Duodenal mucosa (tissue), 2 donors: ENCODE results near the gene DPYSL4.

Source experiments
- H3K27ac ChIP-seq: one replicate; pipeline ENCODE4 v1.7.0; 2013; ENCODE audit warnings: low read depth, low read length
- H3K27me3 ChIP-seq, 2 donors: one replicate each; pipeline ENCODE4 v1.7.0; 2013; ENCODE audit warnings: low read length in 2 of 2, control low read depth in 1 of 2; ENCODE audit not compliant: insufficient read depth in 2 of 2, control insufficient read depth in 1 of 2
- H3K36me3 ChIP-seq, 2 donors: one replicate each; pipeline ENCODE4 v1.7.0; 2013; ENCODE audit warnings: low read length in 2 of 2, control low read depth in 1 of 2; ENCODE audit not compliant: insufficient read depth in 2 of 2, control insufficient read depth in 1 of 2
- H3K4me1 ChIP-seq, 2 donors: one replicate each; pipeline ENCODE4 v1.7.0; 2013; ENCODE audit warnings: low read length in 2 of 2, control low read depth in 1 of 2; ENCODE audit not compliant: insufficient read depth in 2 of 2, control insufficient read depth in 1 of 2
- H3K4me3 ChIP-seq, 2 donors: one replicate each; pipeline ENCODE4 v1.7.0; 2013; ENCODE audit warnings: low read length in 2 of 2, low read depth in 1 of 2
- H3K9ac ChIP-seq, 2 donors: one replicate each; pipeline ENCODE4 v1.7.0; 2013; ENCODE audit warnings: low read length in 2 of 2, low read depth in 1 of 2
- H3K9me3 ChIP-seq, 2 donors: one replicate each; pipeline ENCODE4 v1.7.0; 2013; ENCODE audit warnings: low read length in 2 of 2, control low read depth in 1 of 2; ENCODE audit not compliant: control insufficient read depth in 1 of 2

DPYSL4 gene

DNA sequence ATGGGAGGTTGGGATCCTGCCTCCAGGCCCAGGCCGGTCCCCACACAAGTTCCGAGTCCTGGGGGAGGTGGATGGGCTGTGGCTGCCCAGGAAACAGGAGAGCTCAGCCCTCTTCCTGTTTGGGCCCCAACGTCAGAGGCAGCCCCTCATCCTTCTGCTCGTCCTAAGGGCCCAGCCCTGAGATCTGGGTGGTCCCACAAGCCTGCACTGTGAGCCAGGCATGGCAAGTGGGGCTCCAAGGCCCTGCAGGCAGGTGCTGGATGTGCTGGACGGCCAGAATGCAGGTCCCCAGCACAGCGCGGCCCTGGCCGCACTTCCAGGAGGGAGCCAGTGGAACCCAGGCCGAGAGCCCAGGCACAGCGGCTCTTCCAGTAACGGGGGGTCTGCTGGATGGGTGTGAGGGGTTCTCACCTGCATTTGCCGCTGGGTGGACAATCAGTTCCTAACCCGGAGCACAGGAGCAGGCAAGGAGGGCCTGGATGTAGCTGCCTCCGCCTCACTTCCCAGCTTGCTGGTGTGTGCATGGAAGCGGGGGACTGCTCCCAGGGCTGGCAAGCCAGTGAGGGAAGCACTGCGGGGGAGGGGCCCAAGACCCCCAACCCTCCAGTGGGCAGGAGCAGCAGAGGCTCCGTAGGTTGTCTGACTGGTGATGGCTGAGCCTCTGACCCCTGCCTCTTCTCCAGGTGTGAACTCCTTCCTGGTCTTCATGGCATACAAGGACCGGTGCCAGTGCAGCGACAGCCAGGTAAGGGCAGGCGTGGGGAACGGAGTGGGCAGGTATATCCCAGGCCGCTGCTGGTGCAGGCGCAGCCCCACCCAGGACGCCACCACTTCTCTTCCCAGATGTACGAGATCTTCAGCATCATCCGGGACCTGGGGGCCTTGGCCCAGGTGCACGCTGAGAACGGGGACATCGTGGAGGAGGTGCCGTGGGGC lies 9.7 kb downstream of the DPYSL4 start:
- H3K9ac ChIP-seq = no peak overlapping the region
- H3K27me3 ChIP-seq = no peaks in the 10 kb centered on the region
- H3K9me3 ChIP-seq = no peaks in the 10 kb centered on the region
- no peaks in the 10 kb centered on the region for H3K4me1 ChIP-seq
- no peak overlapping the region for H3K27ac ChIP-seq
- H3K4me3 ChIP-seq = no peak overlapping the region
- H3K36me3 ChIP-seq = no peaks in the 10 kb centered on the region

DNA sequence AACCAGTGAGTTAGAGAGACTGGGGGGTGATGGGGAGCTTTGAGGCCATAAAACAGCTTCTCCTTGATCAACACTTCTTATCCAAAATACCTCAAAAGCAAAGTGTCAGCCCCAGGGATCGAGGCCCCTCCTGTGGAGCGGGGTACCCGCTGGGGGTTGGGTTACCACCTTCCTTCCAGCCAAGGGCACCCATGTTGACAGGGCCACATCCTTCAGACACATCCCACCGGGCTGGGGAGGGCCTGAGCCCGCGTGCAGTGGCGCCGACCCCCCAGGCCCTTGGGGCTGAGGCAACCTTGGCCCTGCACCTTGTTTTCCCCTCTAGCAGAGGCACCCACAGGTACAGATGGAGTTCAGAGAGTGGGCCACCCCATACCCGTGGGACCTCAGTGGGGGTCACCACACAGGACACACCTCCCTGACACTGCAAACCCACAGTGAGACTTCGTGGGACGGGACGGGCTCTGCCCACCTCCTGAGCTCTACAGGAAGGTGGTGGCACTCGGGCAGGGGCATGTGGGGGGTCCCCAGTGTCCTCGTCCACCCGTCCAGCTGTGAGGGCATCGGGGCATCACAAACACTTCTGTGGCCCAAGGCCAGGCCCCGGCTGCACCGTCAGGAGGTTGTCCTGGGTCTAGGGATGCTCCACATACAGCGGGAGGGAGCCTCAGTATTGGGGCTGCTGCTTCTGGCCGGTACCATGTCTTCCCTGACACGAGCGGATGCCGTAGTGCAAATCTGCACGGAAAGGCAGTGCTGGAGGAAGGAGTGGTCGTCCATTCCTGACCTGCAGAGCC lies 10.7 kb downstream of the DPYSL4 start:
- no peaks in the 10 kb centered on the region for H3K36me3 ChIP-seq
- H3K27ac ChIP-seq = no peak overlapping the region
- H3K27me3 ChIP-seq = no peaks in the 10 kb centered on the region
- H3K9ac ChIP-seq = no peak overlapping the region
- H3K9me3 ChIP-seq = no peaks in the 10 kb centered on the region
- no peak overlapping the region for H3K4me3 ChIP-seq
- no peaks in the 10 kb centered on the region for H3K4me1 ChIP-seq

DNA sequence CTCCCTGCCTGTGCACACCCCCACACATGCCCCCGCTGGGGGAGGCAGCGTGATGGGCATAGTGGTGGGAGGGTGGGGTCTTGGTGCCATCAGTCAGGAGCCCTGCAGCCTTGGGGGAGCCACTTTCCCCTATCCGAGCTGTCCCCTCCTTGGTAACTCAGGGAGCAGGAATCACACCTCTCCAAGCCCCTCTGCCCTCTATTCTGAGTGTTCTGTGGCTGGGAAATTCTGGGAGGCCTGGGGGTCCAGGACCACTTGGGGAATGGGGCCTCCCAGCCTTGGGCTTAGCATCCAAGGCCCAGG lies 11.3 kb downstream of the DPYSL4 start:
- no peak overlapping the region for H3K27ac ChIP-seq
- no peaks in the 10 kb centered on the region for H3K27me3 ChIP-seq
- no peaks in the 10 kb centered on the region for H3K36me3 ChIP-seq

DNA sequence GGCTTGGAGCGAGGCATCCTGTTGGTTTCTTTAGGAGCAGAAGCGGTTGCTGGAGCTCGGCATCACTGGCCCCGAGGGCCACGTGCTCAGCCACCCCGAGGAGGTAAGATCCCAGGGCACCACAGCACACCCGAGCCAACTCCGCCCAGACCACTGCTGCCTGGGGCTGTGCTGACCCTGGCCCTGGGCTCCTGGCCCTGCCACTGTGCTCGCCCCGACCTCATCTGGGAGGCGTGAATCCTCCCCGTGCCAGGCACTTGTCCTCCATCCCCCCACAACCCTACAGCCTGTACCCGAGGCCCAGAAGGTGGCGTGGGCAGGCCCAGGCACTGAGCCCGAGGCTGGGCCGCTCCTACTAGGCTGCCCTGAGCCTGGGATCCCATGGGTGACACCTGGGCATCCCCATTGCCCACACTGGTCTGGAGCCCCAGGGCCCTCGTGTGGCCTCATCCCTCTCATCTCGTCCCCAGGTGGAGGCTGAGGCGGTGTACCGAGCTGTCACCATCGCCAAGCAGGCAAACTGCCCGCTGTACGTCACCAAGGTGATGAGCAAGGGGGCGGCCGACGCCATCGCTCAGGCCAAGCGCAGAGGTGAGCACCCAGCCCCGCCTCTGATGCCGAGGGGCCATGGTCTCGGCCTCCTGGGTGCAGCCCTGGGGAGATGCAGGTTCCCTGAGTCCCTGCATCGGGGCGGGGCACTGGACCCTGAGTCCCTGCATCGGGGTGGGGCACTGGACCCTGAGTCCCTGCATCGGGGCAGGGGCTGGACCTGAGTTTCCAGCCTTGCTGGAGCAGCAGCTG lies 11.8 kb downstream of the DPYSL4 start:
- Histone ChIP-seq H3K4me1 (no peaks in the 10 kb centered on the region), H3K4me3 (no peak overlapping the region), H3K36me3 (no peaks in the 10 kb centered on the region), H3K9ac (no peak overlapping the region), H3K27ac (no peak overlapping the region), H3K9me3 (no peaks in the 10 kb centered on the region), H3K27me3 (no peaks in the 10 kb centered on the region)

More for the DNA sequence above, 11.3 kb downstream of the DPYSL4 start:
- Histone ChIP-seq H3K9me3 (no peaks in the 10 kb centered on the region), H3K9ac (no peak overlapping the region), H3K4me3 (no peak overlapping the region), H3K4me1 (no peaks in the 10 kb centered on the region)

DNA sequence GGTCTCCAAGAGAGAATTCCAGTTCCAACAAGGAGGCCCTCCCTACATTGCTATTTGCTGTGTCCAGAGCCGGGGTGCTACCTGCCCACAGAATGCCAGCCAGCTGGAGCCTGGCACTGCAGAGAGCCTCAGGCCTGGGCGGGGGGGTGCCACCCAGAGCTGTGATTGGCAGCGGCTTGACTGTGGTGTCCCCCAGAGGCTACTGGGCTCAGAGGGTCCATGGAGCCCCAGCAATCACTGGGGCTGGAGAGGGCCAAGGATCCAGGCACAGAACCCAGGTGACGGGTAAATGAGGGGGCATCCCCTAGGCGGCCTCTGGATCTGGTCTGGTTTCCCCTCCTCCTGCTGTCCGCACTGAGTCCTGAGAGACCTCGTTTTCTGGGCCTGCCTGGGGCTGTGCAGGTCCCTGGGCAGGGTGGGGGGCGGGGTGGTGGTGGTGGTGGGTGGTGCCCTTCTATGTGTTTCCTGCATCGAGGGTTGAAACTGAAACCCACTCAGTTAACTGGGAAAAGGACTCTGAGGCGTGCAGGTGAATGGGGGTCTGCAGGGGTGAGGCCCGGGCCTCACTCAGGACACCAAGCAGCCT lies 12.6 kb downstream of the DPYSL4 start:
- no peak overlapping the region for H3K4me3 ChIP-seq
- H3K27me3 ChIP-seq = no peaks in the 10 kb centered on the region
- H3K9me3 ChIP-seq = no peaks in the 10 kb centered on the region
- no peaks in the 10 kb centered on the region for H3K36me3 ChIP-seq
- no peak overlapping the region for H3K9ac ChIP-seq
- H3K4me1 ChIP-seq = no peaks in the 10 kb centered on the region
- no peak overlapping the region for H3K27ac ChIP-seq

DNA sequence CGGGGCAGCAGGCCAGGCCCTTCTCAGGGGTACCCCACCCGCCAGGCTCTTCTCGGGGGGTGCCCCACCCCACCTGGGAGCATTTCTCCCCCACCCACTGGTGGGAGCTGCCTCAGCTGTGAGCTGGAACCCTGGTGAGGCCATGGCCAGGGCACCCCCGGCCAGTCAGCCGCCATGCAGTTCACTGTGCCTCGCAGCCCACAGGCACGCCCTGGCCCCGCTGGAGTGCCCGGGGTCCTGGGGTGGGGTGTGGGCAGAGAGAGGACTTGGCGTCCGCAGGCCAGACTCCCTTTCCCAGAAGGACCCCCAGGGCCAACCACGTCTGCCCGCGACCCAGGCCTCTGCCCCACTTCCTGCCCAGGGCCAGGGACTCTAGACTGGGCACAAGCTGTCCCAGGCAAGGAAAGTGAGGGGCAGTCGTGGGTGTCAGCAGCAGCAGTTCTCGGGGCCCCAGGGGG lies 13.1 kb downstream of the DPYSL4 start:
- H3K27me3 ChIP-seq = no peaks in the 10 kb centered on the region
- H3K4me1 ChIP-seq = no peaks in the 10 kb centered on the region
- H3K4me3 ChIP-seq = no peak overlapping the region
- H3K9me3 ChIP-seq = no peaks in the 10 kb centered on the region
- no peaks in the 10 kb centered on the region for H3K36me3 ChIP-seq
- H3K27ac ChIP-seq = no peak overlapping the region
- H3K9ac ChIP-seq = no peak overlapping the region

DNA sequence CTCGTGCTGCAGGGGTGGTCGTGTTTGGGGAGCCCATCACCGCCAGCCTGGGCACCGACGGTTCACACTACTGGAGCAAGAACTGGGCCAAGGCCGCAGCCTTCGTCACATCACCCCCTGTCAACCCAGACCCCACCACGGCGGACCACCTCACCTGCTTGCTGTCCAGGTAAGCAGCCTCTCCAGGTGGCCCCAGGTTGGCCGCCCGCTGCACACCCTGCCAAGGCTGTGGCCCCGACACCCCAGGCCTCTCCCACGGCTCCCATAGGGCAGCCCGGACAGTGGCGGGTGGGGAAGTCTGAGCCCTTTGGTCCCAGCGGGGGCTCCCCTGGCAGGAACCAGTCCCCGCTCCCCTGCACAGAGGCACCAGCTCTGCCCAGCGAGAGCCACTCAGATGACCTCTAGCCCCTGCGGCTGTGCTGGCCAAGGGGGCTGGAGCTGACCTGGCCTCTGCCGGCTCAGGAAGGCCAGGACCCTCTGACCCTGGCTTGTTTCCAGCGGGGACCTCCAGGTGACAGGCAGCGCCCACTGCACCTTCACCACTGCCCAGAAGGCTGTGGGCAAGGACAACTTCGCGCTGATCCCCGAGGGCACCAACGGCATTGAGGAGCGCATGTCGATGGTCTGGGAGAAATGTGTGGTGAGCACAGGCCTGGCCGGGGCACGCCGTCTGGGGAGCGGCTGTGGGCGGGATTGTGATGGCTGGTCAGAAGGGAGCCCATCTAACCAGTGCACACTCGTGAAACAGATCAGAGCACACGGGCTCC lies 13.8 kb downstream of the DPYSL4 start:
- H3K9ac ChIP-seq = no peak overlapping the region

DNA sequence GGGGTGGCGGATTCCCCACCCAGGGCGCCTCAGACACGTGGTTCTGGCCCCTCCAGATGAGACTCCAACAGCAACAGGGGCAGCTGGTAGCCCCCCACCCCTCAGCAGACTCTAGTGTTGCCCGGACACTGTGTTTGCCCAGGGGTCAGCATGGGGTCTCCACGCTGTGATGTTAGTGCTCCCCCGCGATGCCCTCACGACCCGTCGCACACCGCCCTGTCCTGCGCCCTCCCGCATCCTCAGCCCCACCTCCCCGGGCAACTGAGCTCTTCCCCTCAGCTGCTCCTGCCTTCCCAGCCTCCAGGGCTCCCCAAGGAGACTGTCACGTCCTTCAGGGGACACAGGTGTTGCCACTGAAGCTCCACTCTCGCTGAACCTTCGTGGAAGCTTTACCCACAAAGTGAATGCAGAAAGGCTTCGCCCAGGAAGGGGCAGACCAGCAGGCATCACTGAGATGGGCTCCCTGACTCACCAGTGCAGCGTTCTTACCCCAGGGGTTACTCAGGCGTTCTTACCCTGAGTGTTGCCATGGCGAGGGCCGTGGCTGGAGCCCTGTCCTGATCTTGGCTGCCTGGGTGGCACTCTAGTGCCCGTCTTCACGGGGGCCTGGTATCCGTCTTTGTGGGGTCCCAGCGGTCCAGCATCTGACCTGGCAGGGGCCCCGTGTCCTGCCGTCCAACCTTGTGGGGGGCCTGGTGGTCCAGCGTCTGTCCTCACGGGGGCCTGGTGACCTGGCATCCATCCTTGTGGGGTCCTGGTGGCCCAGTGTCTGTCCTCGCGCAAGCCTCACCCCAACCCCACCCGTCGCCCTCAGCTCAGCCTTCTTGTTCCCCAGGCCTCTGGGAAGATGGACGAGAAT lies 14.6 kb downstream of the DPYSL4 start:
- Histone ChIP-seq H3K9me3 (no peaks in the 10 kb centered on the region), H3K36me3 (no peaks in the 10 kb centered on the region), H3K4me3 (no peak overlapping the region), H3K27ac (no peak overlapping the region), H3K4me1 (no peaks in the 10 kb centered on the region), H3K9ac (no peak overlapping the region), H3K27me3 (no peaks in the 10 kb centered on the region)

More for the DNA sequence above, 13.8 kb downstream of the DPYSL4 start:
- Histone ChIP-seq H3K27ac (no peak overlapping the region), H3K4me1 (no peaks in the 10 kb centered on the region), H3K4me3 (no peak overlapping the region), H3K9me3 (no peaks in the 10 kb centered on the region), H3K36me3 (no peaks in the 10 kb centered on the region), H3K27me3 (no peaks in the 10 kb centered on the region)
